WTC11 (cell line): ENCODE data around the gene VPS8. TPM values are rescaled to one million over a fixed set of nuclear protein-coding genes. Genes with fewer than 3 reads are reported as not detected.

Experiments used
- ATAC-seq: fragments of 200-7000 bp; cut with Tn5 transposase; 2 replicates; pipeline ENCODE4 v1.10.0; 2021; ENCODE audit warnings: mild to moderate bottlenecking, moderate library complexity
- CTCF ChIA-PET: fragments of 300-600 bp; sonication (Branson Sonifier 250); formaldehyde crosslinking; loops from one replicate; lab custom pipeline; 2021; ENCODE audit warnings: antibody characterized with exemption; lab: Charles Lee
- POLR2A ChIA-PET: fragments of 350-600 bp; sonication (Branson Sonifier 250); formaldehyde crosslinking; loops from one replicate; lab custom pipeline; 2021; ENCODE audit warnings: antibody characterized with exemption; lab: Charles Lee
- DNase-seq: peaks from one replicate; pipeline ENCODE4 v3.0.0; 2021; ENCODE audit warnings: low spot score
- H3K27ac Mint-ChIP-seq: 2 replicates; pipeline ENCODE4 v1.8.0; 2021; ENCODE audit warnings: mixed read lengths
- H3K27me3 Mint-ChIP-seq: 2 replicates; pipeline ENCODE4 v1.8.0; 2021; ENCODE audit warnings: low read depth, mild to moderate bottlenecking, moderate library complexity, mixed read lengths
- H3K36me3 Mint-ChIP-seq: 2 replicates; pipeline ENCODE4 v1.8.0; 2021; ENCODE audit warnings: mixed read lengths
- H3K4me1 Mint-ChIP-seq: 2 replicates; pipeline ENCODE4 v1.8.0; 2022; ENCODE audit warnings: mixed read lengths
- H3K4me3 Mint-ChIP-seq: 2 replicates; pipeline ENCODE4 v1.8.0; 2021; ENCODE audit warnings: mild to moderate bottlenecking, moderate library complexity, mixed read lengths
- H3K9me3 Mint-ChIP-seq: 2 replicates; pipeline ENCODE4 v1.8.0; 2021; ENCODE audit warnings: mixed read lengths
- ELF4 ChIP-seq: sonication (generic); formaldehyde crosslinking; IDR thresholded peaks from 2 replicates; pipeline ENCODE4 v1.8.1; 2022; ENCODE audit warnings: low read depth, mild to moderate bottlenecking, moderate library complexity, missing genetic modification reagents
- FOXK1 ChIP-seq: sonication (generic); formaldehyde crosslinking; IDR thresholded peaks from 2 replicates; pipeline ENCODE4 v1.8.0; 2022; ENCODE audit warnings: mild to moderate bottlenecking, moderate library complexity, missing genetic modification reagents
- KAT7 ChIP-seq: sonication (generic); formaldehyde crosslinking; IDR thresholded peaks from 2 replicates; pipeline ENCODE4 v1.8.1; 2023; ENCODE audit warnings: missing genetic modification reagents, mild to moderate bottlenecking, borderline replicate concordance
- MYBL2 ChIP-seq: sonication (generic); formaldehyde crosslinking; IDR thresholded peaks from 2 replicates; pipeline ENCODE4 v1.8.1; 2023; ENCODE audit warnings: mild to moderate bottlenecking, moderate library complexity, missing genetic modification reagents
- NFYB ChIP-seq: sonication (generic); formaldehyde crosslinking; conservative IDR thresholded peaks from 2 replicates; pipeline ENCODE4 v1.8.0; 2022; ENCODE audit warnings: low read depth, missing genetic modification reagents
- OVOL2 ChIP-seq: fragments of 250-450 bp; sonication (Bioruptor Pico); IDR thresholded peaks from 2 replicates; pipeline ENCODE4 v1.9.0; 2021; ENCODE audit warnings: mild to moderate bottlenecking, borderline replicate concordance
- SMAD4 ChIP-seq: sonication (generic); formaldehyde crosslinking; IDR thresholded peaks from 2 replicates; pipeline ENCODE4 v1.8.0; 2022; ENCODE audit warnings: mild to moderate bottlenecking, missing genetic modification reagents
- SOX15 ChIP-seq: fragments of 250-450 bp; sonication (Bioruptor Pico); IDR thresholded peaks from 2 replicates; pipeline ENCODE4 v1.9.0; 2021; ENCODE audit warnings: mild to moderate bottlenecking
- SP1 ChIP-seq: sonication (generic); formaldehyde crosslinking; conservative IDR thresholded peaks from 2 replicates; pipeline ENCODE4 v1.8.1; 2022; ENCODE audit warnings: missing genetic modification reagents
- TEAD4 ChIP-seq: sonication (generic); formaldehyde crosslinking; IDR thresholded peaks from 2 replicates; pipeline ENCODE4 v1.8.0; 2022; ENCODE audit warnings: mild to moderate bottlenecking, missing genetic modification reagents
- TP53 ChIP-seq: sonication (generic); formaldehyde crosslinking; IDR thresholded peaks from 2 replicates; pipeline ENCODE4 v1.8.1; 2023; ENCODE audit warnings: mild to moderate bottlenecking, missing genetic modification reagents
- ZNF317 ChIP-seq: sonication (generic); formaldehyde crosslinking; IDR thresholded peaks from 2 replicates; pipeline ENCODE4 v1.8.1; 2023; ENCODE audit warnings: low read depth, mild to moderate bottlenecking, moderate library complexity, missing genetic modification reagents, borderline replicate concordance
- ZNF396 ChIP-seq: fragments of 250-450 bp; sonication (Bioruptor Pico); IDR thresholded peaks from 2 replicates; pipeline ENCODE4 v1.8.0; 2021; ENCODE audit warnings: mild to moderate bottlenecking, moderate library complexity, borderline replicate concordance
- ZNF416 ChIP-seq: fragments of 250-450 bp; sonication (Bioruptor Pico); IDR thresholded peaks from 2 replicates; pipeline ENCODE4 v1.9.0; 2021; ENCODE audit warnings: mild to moderate bottlenecking, inconsistent platforms
- total RNA-seq: library from RNA; stranded (reverse); gene quantifications from 3 replicates; pipeline ENCODE4 v1.2.3, GENCODE V29; 2021
- TF ChIP-seq, protein P1 (sequence below): sonication (generic); formaldehyde crosslinking; IDR thresholded peaks from 2 replicates; pipeline ENCODE4 v1.8.1; 2023; ENCODE audit warnings: mild to moderate bottlenecking, missing genetic modification reagents, borderline replicate concordance
- TF ChIP-seq, protein P2 (sequence below): sonication (generic); formaldehyde crosslinking; IDR thresholded peaks from 2 replicates; pipeline ENCODE4 v1.8.1; 2023; ENCODE audit warnings: mild to moderate bottlenecking, missing genetic modification reagents, moderate library complexity
- TF ChIP-seq, protein P3 (sequence below): sonication (generic); formaldehyde crosslinking; IDR thresholded peaks from 2 replicates; pipeline ENCODE4 v1.8.0; 2022; ENCODE audit warnings: mild to moderate bottlenecking, missing genetic modification reagents
- TF ChIP-seq, protein P4 (sequence below): fragments of 250-450 bp; sonication (Bioruptor Pico); conservative IDR thresholded peaks from 2 replicates; pipeline ENCODE4 v1.9.0; 2021; ENCODE audit warnings: mild to moderate bottlenecking
- TF ChIP-seq, protein P5 (sequence below): sonication (generic); formaldehyde crosslinking; conservative IDR thresholded peaks from 2 replicates; pipeline ENCODE4 v1.8.1; 2023; ENCODE audit warnings: mild to moderate bottlenecking, low read depth, missing genetic modification reagents, moderate library complexity
- TF ChIP-seq, protein P6 (sequence below): fragments of 250-450 bp; sonication (Bioruptor Pico); IDR thresholded peaks from 2 replicates; pipeline ENCODE4 v1.9.0; 2021; ENCODE audit warnings: moderate library complexity, mild to moderate bottlenecking, inconsistent platforms, borderline replicate concordance
- TF ChIP-seq, protein P7 (sequence below): sonication (generic); formaldehyde crosslinking; IDR thresholded peaks from 2 replicates; pipeline ENCODE4 v1.8.1; 2023; ENCODE audit warnings: mild to moderate bottlenecking, missing genetic modification reagents

Gene VPS8
- total RNA-seq, 1 experiment from 2014 or later, result 44.9 TPM

DNA sequence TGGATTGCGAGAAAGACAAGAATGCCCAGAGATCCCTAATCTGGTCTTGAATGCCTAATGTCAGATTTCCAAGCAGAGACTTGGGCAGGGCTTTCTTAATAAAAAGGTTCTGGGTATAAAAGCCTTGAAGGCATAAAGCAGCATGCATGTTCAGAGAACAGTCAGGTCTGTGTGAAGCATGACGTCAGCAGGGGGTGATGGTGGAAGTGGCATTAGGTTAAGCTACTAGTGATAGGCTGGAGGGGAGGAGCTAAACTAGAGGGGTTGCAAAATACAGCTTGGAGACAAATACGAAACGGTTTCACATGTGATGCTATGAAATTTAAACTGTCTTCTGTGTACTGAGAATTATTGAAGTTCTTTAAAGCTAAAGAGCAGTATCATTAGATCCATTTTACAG lies 125.6 kb downstream of the VPS8 start (continued):
- TF ChIP-seq, protein P1, sequence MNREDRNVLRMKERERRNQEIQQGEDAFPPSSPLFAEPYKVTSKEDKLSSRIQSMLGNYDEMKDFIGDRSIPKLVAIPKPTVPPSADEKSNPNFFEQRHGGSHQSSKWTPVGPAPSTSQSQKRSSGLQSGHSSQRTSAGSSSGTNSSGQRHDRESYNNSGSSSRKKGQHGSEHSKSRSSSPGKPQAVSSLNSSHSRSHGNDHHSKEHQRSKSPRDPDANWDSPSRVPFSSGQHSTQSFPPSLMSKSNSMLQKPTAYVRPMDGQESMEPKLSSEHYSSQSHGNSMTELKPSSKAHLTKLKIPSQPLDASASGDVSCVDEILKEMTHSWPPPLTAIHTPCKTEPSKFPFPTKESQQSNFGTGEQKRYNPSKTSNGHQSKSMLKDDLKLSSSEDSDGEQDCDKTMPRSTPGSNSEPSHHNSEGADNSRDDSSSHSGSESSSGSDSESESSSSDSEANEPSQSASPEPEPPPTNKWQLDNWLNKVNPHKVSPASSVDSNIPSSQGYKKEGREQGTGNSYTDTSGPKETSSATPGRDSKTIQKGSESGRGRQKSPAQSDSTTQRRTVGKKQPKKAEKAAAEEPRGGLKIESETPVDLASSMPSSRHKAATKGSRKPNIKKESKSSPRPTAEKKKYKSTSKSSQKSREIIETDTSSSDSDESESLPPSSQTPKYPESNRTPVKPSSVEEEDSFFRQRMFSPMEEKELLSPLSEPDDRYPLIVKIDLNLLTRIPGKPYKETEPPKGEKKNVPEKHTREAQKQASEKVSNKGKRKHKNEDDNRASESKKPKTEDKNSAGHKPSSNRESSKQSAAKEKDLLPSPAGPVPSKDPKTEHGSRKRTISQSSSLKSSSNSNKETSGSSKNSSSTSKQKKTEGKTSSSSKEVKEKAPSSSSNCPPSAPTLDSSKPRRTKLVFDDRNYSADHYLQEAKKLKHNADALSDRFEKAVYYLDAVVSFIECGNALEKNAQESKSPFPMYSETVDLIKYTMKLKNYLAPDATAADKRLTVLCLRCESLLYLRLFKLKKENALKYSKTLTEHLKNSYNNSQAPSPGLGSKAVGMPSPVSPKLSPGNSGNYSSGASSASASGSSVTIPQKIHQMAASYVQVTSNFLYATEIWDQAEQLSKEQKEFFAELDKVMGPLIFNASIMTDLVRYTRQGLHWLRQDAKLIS (CRISPR knock-in tag), result no peak
- TF ChIP-seq SOX15 (CRISPR knock-in tag), result no peak
- no peak for TF ChIP-seq SP1 (CRISPR knock-in tag)
- TF ChIP-seq ZNF416 (CRISPR knock-in tag), result no peak
- TF ChIP-seq FOXK1 (CRISPR knock-in tag), result no peak
- TF ChIP-seq, protein P2, sequence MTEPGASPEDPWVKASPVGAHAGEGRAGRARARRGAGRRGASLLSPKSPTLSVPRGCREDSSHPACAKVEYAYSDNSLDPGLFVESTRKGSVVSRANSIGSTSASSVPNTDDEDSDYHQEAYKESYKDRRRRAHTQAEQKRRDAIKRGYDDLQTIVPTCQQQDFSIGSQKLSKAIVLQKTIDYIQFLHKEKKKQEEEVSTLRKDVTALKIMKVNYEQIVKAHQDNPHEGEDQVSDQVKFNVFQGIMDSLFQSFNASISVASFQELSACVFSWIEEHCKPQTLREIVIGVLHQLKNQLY, result no peak
- TF ChIP-seq NFYB (CRISPR knock-in tag), result no peak
- TF ChIP-seq SMAD4, result no peak
- TF ChIP-seq, protein P3, sequence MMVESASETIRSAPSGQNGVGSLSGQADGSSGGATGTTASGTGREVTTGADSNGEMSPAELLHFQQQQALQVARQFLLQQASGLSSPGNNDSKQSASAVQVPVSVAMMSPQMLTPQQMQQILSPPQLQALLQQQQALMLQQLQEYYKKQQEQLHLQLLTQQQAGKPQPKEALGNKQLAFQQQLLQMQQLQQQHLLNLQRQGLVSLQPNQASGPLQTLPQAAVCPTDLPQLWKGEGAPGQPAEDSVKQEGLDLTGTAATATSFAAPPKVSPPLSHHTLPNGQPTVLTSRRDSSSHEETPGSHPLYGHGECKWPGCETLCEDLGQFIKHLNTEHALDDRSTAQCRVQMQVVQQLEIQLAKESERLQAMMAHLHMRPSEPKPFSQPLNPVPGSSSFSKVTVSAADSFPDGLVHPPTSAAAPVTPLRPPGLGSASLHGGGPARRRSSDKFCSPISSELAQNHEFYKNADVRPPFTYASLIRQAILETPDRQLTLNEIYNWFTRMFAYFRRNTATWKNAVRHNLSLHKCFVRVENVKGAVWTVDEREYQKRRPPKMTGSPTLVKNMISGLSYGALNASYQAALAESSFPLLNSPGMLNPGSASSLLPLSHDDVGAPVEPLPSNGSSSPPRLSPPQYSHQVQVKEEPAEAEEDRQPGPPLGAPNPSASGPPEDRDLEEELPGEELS (CRISPR knock-in tag), result no peak
- TF ChIP-seq KAT7 (CRISPR knock-in tag), result no peak
- no peak for TF ChIP-seq MYBL2
- TF ChIP-seq ELF4 (CRISPR knock-in tag), result no peak
- TF ChIP-seq ZNF396 (CRISPR knock-in tag), result no peak
- TF ChIP-seq, all 79 proteins: peak for 0

DNA sequence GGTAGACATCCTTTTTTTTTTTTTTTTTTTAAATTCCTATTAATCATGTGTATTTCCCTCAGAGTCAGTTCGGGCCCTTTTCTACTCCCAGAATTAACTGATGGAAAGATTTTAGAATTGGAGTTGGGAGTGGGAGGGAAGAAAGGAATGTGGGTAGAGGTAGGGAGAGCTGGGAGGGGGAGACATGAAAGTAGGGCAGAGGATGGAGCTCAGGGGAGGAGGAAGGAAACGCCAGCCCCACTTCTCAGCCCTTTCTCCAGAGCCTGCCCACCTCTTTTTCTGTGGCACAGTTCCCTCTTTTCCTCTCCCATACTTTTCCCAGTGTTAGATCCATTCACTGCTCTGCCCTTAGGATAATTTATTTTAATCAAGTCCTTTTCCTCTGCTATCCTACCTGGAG lies 129.4 kb downstream of the VPS8 start:
- peaks cover 2% of the 10 kb centered on the region for H3K36me3 Mint-ChIP-seq
- no peaks in the 10 kb centered on the region for H3K9me3 Mint-ChIP-seq
- peak overlapping the region; percentile 62; the same call in 1 of the 2 replicates for H3K27ac Mint-ChIP-seq
- ChIA-PET CTCF (no interaction called here), POLR2A (interaction anchor here (0.7 kb wide), 1 partner anchor 12 kb away, joined by 3 read pairs; no protein-coding TSS in a partner anchor)
- no peaks in the 10 kb centered on the region for H3K27me3 Mint-ChIP-seq
- DNase-seq (no peak), ATAC-seq (peak; percentile 81)
- H3K4me1 Mint-ChIP-seq, result peaks cover 41% of the 10 kb centered on the region
- H3K4me3 Mint-ChIP-seq, result no peak overlapping the region
- TF ChIP-seq, protein P3 (CRISPR knock-in tag), result no peak
- TF ChIP-seq, protein P4, sequence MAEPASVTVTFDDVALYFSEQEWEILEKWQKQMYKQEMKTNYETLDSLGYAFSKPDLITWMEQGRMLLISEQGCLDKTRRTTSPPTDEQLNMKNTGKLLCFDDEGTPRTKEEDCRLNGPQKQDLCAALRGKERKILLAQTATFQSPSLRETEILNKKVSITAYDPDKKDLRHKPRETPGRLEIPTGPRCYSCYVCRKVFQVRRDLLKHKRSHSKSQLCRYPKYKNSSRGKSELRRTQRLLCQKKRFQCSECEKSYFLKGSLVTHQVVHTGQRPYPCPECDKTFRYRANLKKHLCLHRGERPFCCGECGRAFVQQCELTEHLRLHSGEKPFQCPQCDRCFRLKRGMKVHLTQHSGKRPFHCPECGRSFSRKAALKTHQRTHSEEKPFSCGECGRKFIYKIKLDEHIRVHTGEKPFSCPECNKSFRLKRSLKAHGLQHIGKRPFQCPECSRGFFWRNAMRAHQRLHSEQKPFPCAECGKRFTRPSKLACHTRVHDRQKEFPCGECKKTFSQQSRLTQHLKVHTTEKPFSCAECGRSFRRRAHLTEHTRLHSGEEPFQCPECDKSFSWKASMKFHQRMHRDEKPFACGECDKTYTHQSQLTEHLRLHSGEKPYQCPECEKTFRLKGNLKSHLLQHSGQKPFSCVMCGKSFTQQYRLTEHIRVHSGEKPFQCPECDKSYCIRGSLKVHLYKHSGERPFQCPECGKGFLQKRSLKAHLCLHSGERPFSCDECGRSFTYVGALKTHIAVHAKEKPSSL (CRISPR knock-in tag), result no peak
- TF ChIP-seq ZNF317 (CRISPR knock-in tag), result no peak
- TF ChIP-seq, protein P5, sequence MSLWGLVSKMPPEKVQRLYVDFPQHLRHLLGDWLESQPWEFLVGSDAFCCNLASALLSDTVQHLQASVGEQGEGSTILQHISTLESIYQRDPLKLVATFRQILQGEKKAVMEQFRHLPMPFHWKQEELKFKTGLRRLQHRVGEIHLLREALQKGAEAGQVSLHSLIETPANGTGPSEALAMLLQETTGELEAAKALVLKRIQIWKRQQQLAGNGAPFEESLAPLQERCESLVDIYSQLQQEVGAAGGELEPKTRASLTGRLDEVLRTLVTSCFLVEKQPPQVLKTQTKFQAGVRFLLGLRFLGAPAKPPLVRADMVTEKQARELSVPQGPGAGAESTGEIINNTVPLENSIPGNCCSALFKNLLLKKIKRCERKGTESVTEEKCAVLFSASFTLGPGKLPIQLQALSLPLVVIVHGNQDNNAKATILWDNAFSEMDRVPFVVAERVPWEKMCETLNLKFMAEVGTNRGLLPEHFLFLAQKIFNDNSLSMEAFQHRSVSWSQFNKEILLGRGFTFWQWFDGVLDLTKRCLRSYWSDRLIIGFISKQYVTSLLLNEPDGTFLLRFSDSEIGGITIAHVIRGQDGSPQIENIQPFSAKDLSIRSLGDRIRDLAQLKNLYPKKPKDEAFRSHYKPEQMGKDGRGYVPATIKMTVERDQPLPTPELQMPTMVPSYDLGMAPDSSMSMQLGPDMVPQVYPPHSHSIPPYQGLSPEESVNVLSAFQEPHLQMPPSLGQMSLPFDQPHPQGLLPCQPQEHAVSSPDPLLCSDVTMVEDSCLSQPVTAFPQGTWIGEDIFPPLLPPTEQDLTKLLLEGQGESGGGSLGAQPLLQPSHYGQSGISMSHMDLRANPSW, result no peak
- TF ChIP-seq TP53, result no peak
- TF ChIP-seq, protein P6, sequence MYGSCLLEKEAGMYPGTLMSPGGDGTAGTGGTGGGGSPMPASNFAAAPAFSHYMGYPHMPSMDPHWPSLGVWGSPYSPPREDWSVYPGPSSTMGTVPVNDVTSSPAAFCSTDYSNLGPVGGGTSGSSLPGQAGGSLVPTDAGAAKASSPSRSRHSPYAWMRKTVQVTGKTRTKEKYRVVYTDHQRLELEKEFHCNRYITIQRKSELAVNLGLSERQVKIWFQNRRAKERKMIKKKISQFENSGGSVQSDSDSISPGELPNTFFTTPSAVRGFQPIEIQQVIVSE (CRISPR knock-in tag), result no peak
- TF ChIP-seq, protein P7, sequence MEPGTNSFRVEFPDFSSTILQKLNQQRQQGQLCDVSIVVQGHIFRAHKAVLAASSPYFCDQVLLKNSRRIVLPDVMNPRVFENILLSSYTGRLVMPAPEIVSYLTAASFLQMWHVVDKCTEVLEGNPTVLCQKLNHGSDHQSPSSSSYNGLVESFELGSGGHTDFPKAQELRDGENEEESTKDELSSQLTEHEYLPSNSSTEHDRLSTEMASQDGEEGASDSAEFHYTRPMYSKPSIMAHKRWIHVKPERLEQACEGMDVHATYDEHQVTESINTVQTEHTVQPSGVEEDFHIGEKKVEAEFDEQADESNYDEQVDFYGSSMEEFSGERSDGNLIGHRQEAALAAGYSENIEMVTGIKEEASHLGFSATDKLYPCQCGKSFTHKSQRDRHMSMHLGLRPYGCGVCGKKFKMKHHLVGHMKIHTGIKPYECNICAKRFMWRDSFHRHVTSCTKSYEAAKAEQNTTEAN (CRISPR knock-in tag), result no peak
- no peak for TF ChIP-seq TEAD4 (CRISPR knock-in tag)
- TF ChIP-seq OVOL2 (CRISPR knock-in tag), result no peak
